SW 1271 (cell line): ENCODE measurements around the gene RAB3B.
"Not testable (repeated sequence)": the region's sequence is repeated elsewhere in the genome, so short reads cannot be mapped to it uniquely, and the experiment has no call there.

Experiments
- DNase-seq, 2 experiments: peaks; one replicate each; lab custom pipeline; 2025; lab: John Stamatoyannopoulos, UW

Gene RAB3B

DNA sequence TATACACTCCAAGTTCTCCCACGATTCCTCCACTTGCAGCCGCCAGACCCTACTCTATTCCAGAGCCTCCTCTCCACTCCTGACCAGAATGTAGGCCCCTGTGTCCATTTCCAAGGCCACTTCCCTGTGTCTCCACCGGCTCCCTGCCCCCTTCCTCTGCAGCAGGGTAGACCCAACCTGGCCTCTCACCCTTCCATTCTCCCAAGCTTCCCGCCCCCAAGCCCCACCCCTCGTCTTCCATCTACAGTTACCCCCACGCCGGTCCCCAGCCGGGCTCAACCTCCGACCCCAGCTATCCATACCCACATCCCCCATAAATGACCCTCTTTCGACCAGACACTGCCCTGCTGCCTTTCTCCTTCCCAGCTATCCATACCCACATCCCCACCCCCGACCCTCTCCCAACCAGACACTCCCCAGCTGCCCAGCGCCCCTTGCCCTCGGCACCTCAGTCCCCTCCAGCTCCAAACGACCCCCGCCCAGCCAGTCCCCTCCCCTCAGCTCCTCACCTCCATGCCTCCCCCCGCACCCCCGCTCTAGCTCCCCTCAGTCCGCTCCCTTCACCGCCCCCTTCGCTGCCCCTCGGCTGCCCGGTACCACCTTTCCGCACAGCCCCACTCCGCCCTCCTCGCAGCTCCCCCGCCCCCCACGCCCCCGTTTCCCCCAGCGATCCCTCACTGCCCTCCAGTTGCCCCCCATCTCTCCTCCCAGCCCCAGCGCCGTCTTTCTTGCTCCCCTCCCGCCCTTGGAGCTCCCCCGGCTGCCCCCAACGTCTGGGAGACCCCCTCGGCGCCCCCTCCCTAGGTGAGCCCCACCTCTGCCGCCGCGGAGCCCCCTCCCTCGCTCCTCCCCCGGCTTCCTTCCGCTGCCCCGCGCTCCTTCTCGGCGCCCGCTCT lies 670 bp downstream of the RAB3B start:
- DNase-seq: no peak

DNA sequence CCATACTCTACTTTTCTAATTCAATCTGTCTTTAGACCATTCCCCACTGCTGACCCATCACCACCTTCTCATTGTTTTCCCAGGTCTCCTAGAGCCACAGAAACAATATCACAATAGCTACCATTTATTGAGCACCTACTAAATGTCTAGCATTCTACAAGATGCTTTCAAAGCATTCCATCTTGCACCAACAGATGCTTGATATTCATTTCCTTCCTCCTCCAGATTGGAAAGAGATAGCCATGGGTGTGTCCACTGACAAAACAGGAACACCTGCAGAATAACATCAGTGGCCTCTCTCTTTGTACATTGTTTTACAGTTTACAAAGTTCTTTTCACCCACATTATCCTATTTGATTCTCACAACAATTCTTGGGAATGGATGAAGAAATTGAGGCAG lies 2.2 kb downstream of the RAB3B start:
- DNase-seq: no peak

DNA sequence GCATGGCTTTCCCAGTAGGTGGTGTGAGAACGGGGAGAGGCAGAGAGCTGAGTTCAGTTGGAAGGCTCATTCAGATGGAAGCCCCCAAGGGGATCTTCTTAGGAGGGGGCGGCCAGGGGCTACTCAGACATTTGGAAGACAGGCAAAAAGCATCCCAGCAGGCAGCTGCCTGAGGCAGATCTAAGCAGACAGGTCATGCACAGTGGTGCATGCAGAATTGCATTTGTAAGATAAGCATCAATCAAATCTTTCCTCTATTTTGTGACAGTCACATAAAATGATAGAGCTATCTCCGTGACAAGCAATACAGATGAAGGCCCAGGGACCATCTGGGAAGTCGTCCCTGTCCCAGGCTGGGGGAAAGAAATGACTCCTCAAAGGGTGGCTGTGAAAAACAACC lies 3.8 kb downstream of the RAB3B start:
- no peak for DNase-seq

DNA sequence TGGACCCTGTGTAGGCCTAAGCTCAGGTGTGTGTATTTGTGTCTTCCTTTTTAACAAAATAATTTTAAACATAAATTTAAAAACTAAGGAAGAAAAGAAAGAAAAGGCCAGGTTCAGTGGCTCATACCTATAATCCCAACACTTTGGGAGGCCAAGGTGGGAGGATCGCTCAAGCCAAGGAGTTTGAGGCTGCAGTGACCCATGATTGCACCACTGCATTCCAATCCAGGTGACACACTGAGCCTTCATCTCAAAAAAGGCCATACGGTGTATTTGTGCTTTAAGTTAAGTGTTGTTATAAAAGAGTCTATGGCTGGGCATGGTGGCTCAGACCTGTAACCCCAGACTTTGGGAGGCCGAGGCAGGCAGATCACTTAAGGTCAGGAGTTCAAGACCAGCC lies 8.3 kb downstream of the RAB3B start:
- DNase-seq: no peak

DNA sequence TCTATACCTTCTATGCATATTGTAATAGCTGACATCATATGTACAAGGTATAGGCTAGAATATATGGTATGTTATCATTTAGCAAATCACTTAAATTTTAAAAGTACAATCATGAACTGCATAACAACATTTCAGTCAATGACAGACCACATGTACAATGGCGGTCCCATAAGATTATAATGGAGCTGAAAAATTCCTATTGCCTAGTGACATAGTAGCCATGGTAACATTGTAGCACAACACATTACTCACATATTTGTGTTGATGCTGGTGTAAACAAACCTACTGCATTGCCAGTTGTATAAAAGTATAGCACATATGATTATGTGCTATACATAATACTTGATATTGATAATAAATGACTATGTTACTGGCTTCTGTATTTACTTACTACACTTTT lies 8.9 kb downstream of the RAB3B start:
- no peak for DNase-seq

DNA sequence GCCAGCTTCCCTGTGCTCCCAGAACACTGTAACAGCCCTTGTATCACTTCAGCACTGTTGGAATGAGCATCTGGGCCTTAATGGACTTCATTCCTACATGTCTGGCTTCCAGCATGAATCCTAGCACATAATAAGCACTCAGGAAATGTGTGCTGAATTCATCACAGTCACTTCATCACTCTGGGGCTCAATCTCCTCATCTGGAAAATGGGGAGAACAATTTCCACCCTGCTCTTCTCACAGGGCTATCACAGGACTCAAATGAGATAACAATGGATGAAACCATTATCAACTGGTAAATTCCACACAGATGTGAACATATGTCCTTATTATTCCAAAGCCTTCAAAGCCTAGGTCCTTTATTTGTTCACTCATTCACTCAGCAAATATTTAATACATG lies 12.4 kb downstream of the RAB3B start:
- no peak for DNase-seq

DNA sequence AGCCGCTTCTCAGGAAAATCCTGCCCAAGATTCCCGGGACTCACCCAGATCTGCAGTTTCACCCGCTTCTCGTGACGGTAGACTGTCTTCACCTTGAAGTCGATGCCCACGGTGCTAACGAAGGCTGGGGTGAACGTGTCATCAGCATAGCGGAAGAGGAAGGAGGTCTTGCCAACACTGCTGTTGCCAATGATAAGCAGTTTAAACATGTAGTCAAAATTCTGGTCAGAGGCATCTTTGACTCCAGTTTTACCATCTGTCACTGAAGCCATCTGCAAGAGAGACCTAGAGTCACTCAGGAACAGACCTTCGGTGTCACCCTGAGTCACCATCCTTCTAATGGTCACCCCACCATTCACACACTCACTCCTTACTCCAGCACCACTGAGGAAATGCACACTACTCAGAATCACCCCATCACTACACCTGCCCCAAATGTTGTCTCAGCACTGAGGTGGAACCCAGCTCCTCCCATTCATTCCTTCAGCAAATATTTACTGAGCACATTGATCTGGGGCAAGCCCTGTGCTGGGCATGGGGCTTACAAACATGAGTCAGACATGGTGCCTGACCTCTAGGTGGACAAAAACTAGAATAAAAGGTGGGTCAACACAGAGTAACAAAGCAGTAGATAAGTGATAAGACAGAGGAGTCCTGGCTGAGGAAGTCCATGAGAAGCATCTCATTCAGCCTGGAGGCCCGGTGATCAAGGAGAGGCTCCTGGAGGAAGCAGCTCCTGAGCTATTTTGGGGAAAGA lies 13.5 kb downstream of the RAB3B start:
- DNase-seq: no peak

DNA sequence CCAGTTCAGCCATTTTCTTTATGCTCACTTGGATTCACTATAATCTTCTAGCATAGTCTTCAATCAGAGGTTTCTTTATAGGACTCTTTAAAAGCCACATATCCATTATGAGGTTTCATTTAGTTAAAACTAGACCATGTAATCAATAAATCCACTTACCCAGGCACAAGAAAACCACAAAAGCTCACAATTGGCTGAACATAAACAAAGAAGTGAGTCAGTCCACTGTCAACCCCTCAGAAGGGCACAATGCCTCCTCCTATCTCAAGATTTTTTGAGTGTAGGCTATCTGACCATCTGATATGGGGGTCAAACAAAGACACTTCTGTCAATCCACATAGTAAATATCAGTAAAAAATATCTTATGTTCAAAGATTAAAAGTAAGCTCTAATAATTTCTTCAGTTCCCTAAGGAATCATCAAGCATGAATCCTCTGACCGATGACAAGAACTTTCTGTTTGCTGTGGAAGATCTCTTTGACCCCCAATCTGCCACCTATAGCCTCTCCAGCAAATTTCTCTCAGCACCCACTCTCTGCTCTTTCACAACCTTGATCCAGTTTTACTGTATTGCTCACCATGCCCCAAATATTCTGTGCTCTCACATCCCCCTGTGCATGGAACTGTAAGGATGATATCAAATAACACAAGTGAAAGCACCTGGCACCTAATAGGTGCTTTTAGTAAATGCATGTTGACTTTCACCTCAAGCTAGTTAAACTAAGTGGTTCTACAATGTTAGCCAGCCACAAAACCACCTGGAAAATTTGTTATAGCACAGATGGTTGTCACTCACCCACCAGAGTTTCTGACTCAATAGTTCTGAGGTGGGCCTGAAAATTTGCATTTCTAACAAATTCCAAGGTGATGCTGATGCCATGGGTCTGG lies 16.7 kb downstream of the RAB3B start:
- DNase-seq: no peak

DNA sequence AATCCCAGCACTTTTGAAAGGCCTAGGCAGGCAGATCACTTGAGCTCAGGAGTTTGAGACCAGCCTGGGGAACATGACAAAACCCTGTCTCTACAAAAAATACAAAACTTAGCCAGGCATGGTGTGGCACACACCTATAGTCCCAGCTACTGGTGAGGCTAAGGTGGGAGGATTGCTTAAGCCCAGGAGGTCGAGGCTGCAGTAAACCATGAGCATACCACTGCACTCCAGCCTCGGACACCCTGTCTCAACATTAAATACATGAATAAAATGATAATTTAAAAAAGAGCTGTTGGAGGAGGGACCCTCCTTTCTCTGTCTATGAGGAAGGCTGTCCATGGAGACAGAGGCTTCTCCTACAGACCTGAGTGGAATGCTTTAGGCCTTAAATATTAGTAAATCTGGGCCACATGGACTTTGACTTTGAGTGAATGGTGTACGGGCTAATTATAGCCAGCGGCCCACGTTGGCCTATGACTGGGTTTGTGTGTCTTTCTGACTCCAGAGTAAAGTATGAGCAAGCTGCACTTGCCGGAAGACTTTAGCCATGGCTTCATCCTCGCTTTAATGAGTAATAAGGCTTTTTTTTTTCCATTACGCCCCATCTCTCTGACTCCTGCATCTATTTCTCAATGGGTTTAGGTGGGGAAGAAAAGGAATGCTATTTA lies 21.3 kb downstream of the RAB3B start:
- DNase-seq: no peak

DNA sequence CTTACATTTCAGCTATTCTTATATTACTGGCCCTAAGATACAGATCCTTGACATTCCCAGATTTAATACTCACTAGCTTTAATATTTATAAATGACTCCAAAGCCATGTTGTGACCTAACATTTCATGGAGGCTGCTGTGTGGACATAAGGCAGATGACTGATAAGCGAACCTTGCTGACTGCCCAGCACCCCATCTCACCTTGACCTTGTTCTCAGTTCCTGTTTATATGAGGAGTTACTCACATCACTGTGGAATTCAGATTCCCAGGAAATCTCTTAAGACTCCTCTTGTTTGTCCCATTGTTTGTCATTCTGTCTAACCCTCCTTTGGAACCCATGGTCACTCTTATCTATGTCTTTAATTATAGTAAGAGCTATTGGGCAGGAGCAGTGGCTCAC lies 21.9 kb downstream of the RAB3B start:
- DNase-seq: no peak

DNA sequence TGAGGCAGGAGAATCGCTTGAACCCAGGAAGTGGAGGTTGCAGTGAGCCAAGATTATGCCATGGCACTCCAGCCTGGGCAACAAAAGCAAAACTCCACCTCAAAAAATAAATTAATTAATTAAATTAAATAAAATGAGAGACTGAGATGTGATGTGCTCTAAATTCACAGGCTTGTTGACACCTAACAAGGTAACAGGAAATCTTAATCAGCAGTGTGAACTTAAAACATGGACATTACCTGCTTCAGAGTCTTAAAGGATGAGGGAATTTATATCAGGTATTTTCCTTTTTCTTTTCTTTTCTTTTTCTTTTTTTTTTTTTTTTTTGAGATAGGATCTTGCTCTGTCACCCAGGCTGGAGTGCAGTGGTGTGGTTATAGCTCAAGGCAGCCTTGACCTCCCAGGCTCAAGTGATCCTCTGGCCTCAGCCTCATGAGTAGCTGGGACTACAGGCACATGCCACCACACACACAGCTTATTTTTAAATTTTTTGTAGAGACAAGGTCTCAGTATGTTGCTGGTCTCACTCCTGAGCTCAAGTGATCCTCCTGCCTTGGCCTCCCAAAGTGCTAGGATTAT lies 23.2 kb downstream of the RAB3B start:
- not testable (repeated sequence) for DNase-seq

DNA sequence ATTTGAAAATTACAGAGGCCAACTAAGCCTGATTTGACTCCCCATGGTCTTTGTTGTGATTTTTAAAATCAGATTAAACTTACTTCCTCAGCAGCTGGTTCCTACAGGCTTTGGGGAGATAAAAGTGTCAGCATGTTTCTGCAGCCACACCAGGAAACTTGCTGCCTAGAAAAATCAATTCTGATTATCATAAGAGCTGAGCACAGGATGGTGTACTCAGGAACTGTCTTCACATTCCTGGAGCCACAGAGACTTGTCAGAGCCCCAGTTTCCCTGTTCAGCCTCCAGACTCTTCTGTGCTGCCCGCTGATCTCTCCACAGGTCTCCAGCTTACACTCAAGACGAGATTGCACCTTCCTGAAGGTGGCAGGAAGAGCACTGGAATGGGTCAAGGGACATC lies 23.9 kb downstream of the RAB3B start:
- DNase-seq: no peak

DNA sequence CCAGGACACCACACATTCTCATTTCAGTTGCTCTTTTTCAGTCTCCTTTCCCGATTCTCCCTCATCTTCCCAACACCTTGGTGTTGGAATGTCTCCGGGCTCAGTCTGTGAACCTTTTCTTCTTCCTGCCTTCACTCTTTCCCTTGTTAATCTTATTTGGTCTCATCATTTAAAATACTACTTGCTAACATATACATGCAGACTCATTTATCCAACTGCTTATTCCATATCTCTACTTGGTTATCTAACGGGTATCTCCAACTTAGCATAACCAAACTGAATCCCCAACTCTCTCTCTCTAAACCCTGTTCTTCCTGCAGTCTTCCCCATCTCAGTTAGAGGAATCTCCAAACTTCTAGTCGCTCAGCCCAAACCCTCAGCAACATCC lies 26.2 kb downstream of the RAB3B start:
- DNase-seq: no peak

DNA sequence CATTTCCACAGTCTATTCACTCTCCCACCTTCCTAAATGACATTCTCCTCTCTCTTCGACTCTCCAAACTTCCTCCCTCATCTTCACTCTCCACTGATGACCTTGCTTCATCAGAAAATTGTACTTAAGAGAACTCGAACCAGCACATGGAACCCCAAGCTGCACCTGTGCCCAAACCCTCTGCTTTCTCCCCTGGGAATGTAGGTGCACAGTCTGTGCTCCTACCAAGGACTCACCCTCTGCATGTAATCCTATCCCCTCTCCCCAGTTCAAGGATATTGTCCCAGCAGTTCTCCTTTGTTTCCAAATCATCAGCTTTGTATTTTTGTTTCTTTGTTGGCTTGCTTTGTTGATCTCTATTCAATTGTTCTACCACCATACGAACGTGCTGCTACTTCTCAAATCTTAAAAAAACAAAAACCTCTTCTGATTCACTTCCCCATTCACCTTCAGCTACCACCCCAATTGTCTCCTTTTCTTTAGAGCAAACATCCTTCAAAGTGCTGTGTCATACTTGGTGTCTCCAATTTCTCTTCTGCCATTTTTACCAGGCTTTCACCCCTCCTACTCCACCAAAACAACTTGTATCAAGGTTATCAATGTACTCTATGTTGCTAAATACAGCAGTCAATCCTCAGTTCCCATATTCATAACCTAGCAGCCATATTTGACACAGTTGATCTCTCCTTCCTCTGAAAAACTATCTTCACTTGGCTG lies 26.8 kb downstream of the RAB3B start:
- DNase-seq: no peak

DNA sequence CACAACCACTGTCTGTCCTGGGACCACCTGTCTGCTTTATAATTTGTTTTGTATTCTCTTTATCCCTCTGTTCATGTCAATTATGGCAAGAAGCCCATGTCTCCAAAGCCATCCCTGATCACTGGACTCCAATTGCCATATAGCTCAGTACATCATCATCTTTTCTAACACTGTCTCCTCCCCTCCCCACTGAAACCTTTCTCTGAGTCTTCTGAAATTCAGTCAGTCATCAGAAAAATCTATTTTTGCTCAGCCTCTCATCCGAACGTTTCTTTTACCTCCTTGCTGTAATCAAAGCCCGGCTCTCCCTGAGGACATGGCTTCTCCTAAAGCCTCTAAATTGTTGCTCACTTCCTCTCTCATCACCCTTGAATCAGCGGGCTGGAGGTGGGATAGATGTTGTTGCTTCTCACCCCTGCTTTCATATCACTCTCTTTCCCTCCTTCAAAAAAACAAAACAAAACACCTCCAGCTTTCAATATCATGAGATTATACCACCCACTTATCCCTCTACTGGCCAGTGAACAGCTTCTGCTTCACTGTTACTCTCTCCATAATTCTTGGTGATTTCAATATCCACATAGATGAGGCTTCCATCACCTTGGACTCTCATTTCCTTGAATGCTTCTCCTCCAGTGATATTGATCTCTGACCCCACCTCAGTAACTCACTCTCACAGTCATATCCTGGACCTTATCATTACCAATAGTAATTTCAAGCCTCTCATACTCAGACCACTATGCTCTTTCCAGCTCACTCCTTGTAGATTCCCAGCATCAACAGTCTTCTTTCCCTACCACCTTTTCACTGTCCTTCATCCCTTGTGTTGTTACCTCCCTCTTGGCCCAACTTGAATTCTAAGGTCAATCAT lies 27.8 kb downstream of the RAB3B start:
- no peak for DNase-seq

DNA sequence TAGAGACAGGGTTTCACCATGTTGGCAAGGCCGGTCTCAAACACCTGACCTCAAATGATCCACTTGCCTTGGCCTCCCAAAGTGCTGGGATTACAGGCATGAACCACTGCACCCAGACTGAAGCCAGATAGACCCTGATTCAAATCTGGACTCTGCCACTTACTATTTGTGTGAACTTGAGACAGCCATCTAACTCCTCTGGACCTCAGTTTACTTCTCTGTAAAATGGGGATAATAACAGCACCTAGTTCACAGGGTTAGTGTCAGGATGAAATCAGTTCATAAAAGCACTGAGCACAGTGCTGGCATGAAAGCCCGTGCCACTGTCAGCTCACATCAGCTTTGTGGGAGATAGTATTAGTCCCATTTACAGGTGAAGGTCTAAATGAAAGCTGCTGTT lies 28.5 kb downstream of the RAB3B start:
- DNase-seq: no peak

DNA sequence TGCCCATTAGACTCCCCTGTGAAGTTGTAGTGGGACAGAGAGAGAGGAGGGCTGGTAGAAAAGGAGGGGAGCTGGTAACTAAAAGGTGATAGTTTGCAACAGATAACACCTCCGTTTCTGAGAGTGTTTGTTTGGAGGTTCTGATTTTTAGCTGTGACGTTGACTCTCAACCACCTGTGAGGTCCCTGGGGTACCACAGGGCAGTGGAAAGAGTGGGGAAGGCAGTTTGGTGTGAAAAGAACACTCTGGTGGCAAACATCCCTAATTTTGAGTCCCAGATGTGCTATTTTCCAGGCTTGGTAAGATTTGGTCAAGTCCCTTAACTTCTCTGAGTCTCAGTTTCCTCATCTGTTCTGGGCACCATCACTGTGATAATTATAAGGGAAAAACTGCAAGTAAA lies 29.3 kb downstream of the RAB3B start:
- no peak for DNase-seq

DNA sequence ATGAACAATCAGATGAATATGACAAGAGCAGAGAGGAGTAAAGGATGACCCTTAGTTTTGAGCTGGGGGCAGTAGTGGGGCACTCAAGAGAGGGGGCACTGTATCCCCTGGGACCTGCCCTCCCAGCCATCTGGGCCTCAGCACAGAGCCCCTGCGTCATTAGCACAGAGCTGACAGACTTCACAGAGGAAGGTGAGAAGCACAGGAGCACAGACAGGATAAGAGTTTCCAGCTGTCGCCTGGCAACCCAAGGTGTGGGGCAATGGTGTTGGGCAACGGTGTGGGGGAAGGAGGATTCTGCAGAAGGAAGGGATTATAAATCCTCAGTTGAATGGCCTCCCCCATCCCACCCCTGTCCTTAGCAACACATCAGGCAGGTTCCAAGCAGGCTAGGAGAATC lies 30.2 kb downstream of the RAB3B start:
- no peak for DNase-seq

DNA sequence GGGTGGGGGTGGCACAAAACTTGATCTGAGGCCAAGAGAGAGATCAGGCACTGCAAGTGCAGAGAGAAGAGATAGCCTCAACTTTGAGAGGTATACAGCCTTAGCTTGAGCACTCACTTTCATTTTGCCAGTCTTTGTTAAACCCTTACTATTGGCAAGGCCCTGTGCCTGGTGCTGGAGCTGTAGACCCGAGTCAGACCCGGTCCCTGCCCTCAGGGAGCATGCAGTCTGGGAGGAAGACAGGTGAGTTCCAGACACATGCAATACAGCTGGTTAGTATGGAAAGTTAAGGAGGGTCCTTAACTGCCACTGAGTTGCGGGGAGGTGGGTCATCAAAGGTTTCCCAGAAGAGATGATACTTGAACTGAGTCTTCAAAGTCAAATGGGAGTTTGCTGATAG lies 31.7 kb downstream of the RAB3B start:
- no peak for DNase-seq

DNA sequence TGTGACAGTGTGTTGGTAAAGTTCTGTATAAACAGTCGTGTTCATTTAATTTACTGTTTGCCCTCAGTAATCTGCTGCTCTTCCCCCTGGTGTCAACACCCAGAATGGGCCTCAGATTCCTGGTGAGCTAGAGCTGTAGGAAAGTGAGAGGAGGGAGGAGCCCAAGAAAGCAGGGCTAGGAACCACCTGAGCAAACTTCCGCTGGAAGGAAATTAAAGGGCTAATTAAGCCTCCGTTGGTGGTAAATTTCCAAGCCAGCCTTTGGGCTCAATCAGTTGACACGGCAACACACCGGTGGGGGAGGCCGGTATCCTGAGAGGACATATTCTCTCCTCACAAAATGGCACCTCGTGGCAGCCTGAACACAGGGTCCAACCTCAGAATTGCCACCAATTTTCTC lies 32.9 kb downstream of the RAB3B start:
- no peak for DNase-seq
